Measurements from ENCODE around the gene ATP6V0D1.

GRCh38 chr16:67506468-67506867 lies 25.5 kb upstream of the ATP6V0D1 start:
- TF ChIP-seq, protein P1, sequence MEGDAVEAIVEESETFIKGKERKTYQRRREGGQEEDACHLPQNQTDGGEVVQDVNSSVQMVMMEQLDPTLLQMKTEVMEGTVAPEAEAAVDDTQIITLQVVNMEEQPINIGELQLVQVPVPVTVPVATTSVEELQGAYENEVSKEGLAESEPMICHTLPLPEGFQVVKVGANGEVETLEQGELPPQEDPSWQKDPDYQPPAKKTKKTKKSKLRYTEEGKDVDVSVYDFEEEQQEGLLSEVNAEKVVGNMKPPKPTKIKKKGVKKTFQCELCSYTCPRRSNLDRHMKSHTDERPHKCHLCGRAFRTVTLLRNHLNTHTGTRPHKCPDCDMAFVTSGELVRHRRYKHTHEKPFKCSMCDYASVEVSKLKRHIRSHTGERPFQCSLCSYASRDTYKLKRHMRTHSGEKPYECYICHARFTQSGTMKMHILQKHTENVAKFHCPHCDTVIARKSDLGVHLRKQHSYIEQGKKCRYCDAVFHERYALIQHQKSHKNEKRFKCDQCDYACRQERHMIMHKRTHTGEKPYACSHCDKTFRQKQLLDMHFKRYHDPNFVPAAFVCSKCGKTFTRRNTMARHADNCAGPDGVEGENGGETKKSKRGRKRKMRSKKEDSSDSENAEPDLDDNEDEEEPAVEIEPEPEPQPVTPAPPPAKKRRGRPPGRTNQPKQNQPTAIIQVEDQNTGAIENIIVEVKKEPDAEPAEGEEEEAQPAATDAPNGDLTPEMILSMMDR (IDR thresholded peaks at IDR 0.05; ENCODE audit: poor library complexity, severe bottlenecking) = no peak
- TF ChIP-seq TAF1 (IDR thresholded peaks at IDR 0.05; ENCODE audit: low read depth) = no peak
- no peak for TF ChIP-seq POLR2AphosphoS5 (IDR thresholded peaks at IDR 0.05)
- no peak for TF ChIP-seq REST (IDR thresholded peaks at IDR 0.05; ENCODE audit: borderline replicate concordance)
- TF ChIP-seq MXI1 (conservative IDR thresholded peaks at IDR 0.05; ENCODE audit: poor library complexity, severe bottlenecking) = no peak
- TF ChIP-seq EZH2 (IDR thresholded peaks at IDR 0.05; ENCODE audit: borderline replicate concordance, insufficient read depth, low read length, poor library complexity, severe bottlenecking) = no peak
- no peak for TF ChIP-seq RAD21 (conservative IDR thresholded peaks at IDR 0.05)
